ENCODE data around the gene ZNF143.

ZNF143 gene

GRCh38 chr11:9460322-9461062, at the start of gene ZNF143:
Gene ZNF143 (plus strand): TSS chr11:9461012. CDS start chr11:9471309, 10,297 bp downstream.
- peak within 1 kb of the TSS; percentile 92 for H3K9ac ChIP-seq
- H3K36me3 ChIP-seq (ENCODE audit: insufficient read depth), result no peaks in the 10 kb centered on the region
- H3K4me1 ChIP-seq (ENCODE audit: low read depth, poor library complexity, severe bottlenecking), result peaks cover 18% of the 10 kb centered on the region
- no peak within 1 kb of the TSS for H3K4me3 ChIP-seq (IDR thresholded peaks at IDR 0.05; ENCODE audit: insufficient read depth, low read depth, low read length)
- H3K79me2 ChIP-seq (ENCODE audit: insufficient read depth, low read depth), result peaks cover 37% of the 10 kb centered on the region
- no peak for TF ChIP-seq CTCF (conservative IDR thresholded peaks at IDR 0.05; ENCODE audit: low read depth, low read length)
- no peaks in the 10 kb centered on the region for H4K20me1 ChIP-seq (ENCODE audit: insufficient read depth)
- H3K4me2 ChIP-seq, result peak within 1 kb of the TSS; percentile 67
- H3K27me3 ChIP-seq (ENCODE audit: insufficient read depth, low read depth), result no peaks in the 10 kb centered on the region
- H2AFZ ChIP-seq (ENCODE audit: low read depth), result peak within 1 kb of the TSS; percentile 80
- H3K27ac ChIP-seq, result peak within 1 kb of the TSS; percentile 99

- peaks cover 29% of the 10 kb centered on the region; the same call in 1 of the 2 replicates for H3K36me3 ChIP-seq (ENCODE audit: insufficient read depth)
- H3K27me3 ChIP-seq (ENCODE audit: insufficient read depth, low read depth), result no peaks in the 10 kb centered on the region
- H3K4me3 ChIP-seq (IDR thresholded peaks at IDR 0.05; ENCODE audit: insufficient read depth, low read depth, low read length), result no peak overlapping the region
- no peak overlapping the region for H3K27ac ChIP-seq
- H3K9ac ChIP-seq, result no peak overlapping the region
- H3K4me1 ChIP-seq (ENCODE audit: low read depth, poor library complexity, severe bottlenecking), result no peaks in the 10 kb centered on the region
- no peak overlapping the region for H2AFZ ChIP-seq (ENCODE audit: low read depth)
- no peaks in the 10 kb centered on the region; the same call in 1 of the 2 replicates for H4K20me1 ChIP-seq (ENCODE audit: insufficient read depth)
- H3K4me2 ChIP-seq, result no peak overlapping the region
- TF ChIP-seq CTCF (conservative IDR thresholded peaks at IDR 0.05; ENCODE audit: low read depth, low read length), result no peak
- H3K79me2 ChIP-seq (ENCODE audit: insufficient read depth, low read depth), result no peaks in the 10 kb centered on the region
Measured at GRCh38 chr11:9428706-9429105, 32.1 kb upstream of the ZNF143 start.

GRCh38 chr11:9438611-9439010, 22.2 kb upstream of the ZNF143 start:
- TF ChIP-seq CTCF (conservative IDR thresholded peaks at IDR 0.05; ENCODE audit: low read depth, low read length), result no peak
- Histone ChIP-seq H2AFZ (ENCODE audit: low read depth) (no peak overlapping the region), H3K27ac (no peak overlapping the region), H3K4me2 (no peak overlapping the region), H3K9ac (no peak overlapping the region), H3K79me2 (ENCODE audit: insufficient read depth, low read depth) (no peaks in the 10 kb centered on the region), H3K4me3 (IDR thresholded peaks at IDR 0.05; ENCODE audit: insufficient read depth, low read depth, low read length) (no peak overlapping the region), H3K36me3 (ENCODE audit: insufficient read depth) (peaks cover 13% of the 10 kb centered on the region; the same call in 1 of the 2 replicates), H4K20me1 (ENCODE audit: insufficient read depth) (no peaks in the 10 kb centered on the region), H3K4me1 (ENCODE audit: low read depth, poor library complexity, severe bottlenecking) (no peaks in the 10 kb centered on the region), H3K27me3 (ENCODE audit: insufficient read depth, low read depth) (no peaks in the 10 kb centered on the region)

- no peak overlapping the region for H3K9ac ChIP-seq
- no peak overlapping the region for H3K4me3 ChIP-seq (IDR thresholded peaks at IDR 0.05; ENCODE audit: insufficient read depth, low read depth, low read length)
- no peaks in the 10 kb centered on the region for H3K27me3 ChIP-seq (ENCODE audit: insufficient read depth, low read depth)
- TF ChIP-seq CTCF (conservative IDR thresholded peaks at IDR 0.05; ENCODE audit: low read depth, low read length), result no peak
- no peaks in the 10 kb centered on the region for H3K79me2 ChIP-seq (ENCODE audit: insufficient read depth, low read depth)
- no peak overlapping the region for H2AFZ ChIP-seq (ENCODE audit: low read depth)
- H3K4me1 ChIP-seq (ENCODE audit: low read depth, poor library complexity, severe bottlenecking), result no peaks in the 10 kb centered on the region
- H3K36me3 ChIP-seq (ENCODE audit: insufficient read depth), result no peaks in the 10 kb centered on the region; the same call in 1 of the 2 replicates
- no peak overlapping the region for H3K4me2 ChIP-seq
- H4K20me1 ChIP-seq (ENCODE audit: insufficient read depth), result no peaks in the 10 kb centered on the region
- no peak overlapping the region for H3K27ac ChIP-seq
Measured at GRCh38 chr11:9446230-9446629, 14.6 kb upstream of the ZNF143 start.

Measured in KMS-11 (cell line).